Liver (tissue), 9 donors: Measurements from ENCODE around the gene PKNOX1. TPM values are rescaled to one million over a fixed set of nuclear protein-coding genes. Genes with fewer than 3 reads are reported as not detected.

Source experiments
- DNase-seq: peaks from one replicate; pipeline ENCODE4 v3.0.0-alpha.2; 2017; ENCODE audit warnings: low spot score
- H3K27ac ChIP-seq, 2 donors: one replicate each; pipeline ENCODE4 v1.7.0; 2013; ENCODE audit warnings: inconsistent platforms in 2 of 2, low read length in 2 of 2, control low read depth in 1 of 2, low read depth in 1 of 2, mild to moderate bottlenecking in 1 of 2
- H3K27me3 ChIP-seq, 4 donors: one replicate each; pipeline versions ENCODE4 v1.6.1 to v1.7.0; 2013; ENCODE audit warnings: low read length in 3 of 4, inconsistent platforms in 1 of 4, mild to moderate bottlenecking in 1 of 4, moderate library complexity in 1 of 4; ENCODE audit not compliant: control insufficient read depth in 4 of 4, insufficient read depth in 4 of 4
- H3K36me3 ChIP-seq, 4 donors: one replicate each; pipeline versions ENCODE4 v1.6.1 to v1.7.0; 2013; ENCODE audit warnings: low read length in 3 of 4, mild to moderate bottlenecking in 3 of 4, low read depth in 1 of 4, moderate library complexity in 1 of 4; ENCODE audit not compliant: control insufficient read depth in 4 of 4, insufficient read depth in 3 of 4
- H3K4me1 ChIP-seq, 4 donors: one replicate each; pipeline versions ENCODE4 v1.6.1 to v1.7.0; 2013; ENCODE audit warnings: low read length in 3 of 4, mild to moderate bottlenecking in 3 of 4, moderate library complexity in 1 of 4; ENCODE audit not compliant: control insufficient read depth in 4 of 4, insufficient read depth in 4 of 4
- H3K4me3 ChIP-seq, 3 donors: one replicate each; pipeline versions ENCODE4 v1.6.1 to v1.7.0; 2013; ENCODE audit warnings: low read length in 3 of 3, control low read depth in 1 of 3, low read depth in 1 of 3, mild to moderate bottlenecking in 1 of 3
- H3K9ac ChIP-seq, 2 donors: one replicate each; pipeline ENCODE4 v1.7.0; 2013; ENCODE audit warnings: low read length in 2 of 2, mild to moderate bottlenecking in 2 of 2, moderate library complexity in 2 of 2, control low read depth in 1 of 2, low read depth in 1 of 2
- H3K9me3 ChIP-seq, 4 donors: one replicate each; pipeline versions ENCODE4 v1.6.1 to v1.7.0; 2013; ENCODE audit warnings: low read length in 3 of 4; ENCODE audit not compliant: control insufficient read depth in 4 of 4
- CTCF ChIP-seq: fragments of 150-350 bp; IDR thresholded peaks from 2 replicates; pipeline ENCODE4 v1.5.1; 2017; ENCODE audit warnings: improper control_type of control experiment, low read depth, low read length; ENCODE audit not compliant: missing input control
- EGR1 ChIP-seq, 2 donors: IDR thresholded peaks; 2 replicates each; pipeline ENCODE4 v1.6.1; 2016 to 2018; ENCODE audit warnings: antibody characterized with exemption in 2 of 2, low read depth in 2 of 2
- HNF4G ChIP-seq: IDR thresholded peaks from 2 replicates; pipeline ENCODE4 v1.6.1; 2016; ENCODE audit warnings: antibody characterized with exemption
- JUND ChIP-seq, 2 donors: IDR thresholded peaks; 2 replicates each; pipeline ENCODE4 v1.6.1; 2016; ENCODE audit warnings: antibody characterized with exemption in 2 of 2
- MAX ChIP-seq: IDR thresholded peaks from 2 replicates; pipeline ENCODE4 v1.6.1; 2016; ENCODE audit warnings: antibody characterized with exemption
- NR2F2 ChIP-seq: IDR thresholded peaks from 2 replicates; pipeline ENCODE4 v1.6.1; 2016; ENCODE audit warnings: antibody characterized with exemption
- RXRA ChIP-seq, 2 donors: IDR thresholded peaks; 2 replicates each; pipeline ENCODE4 v1.6.1; 2017 to 2018; ENCODE audit warnings: antibody characterized with exemption in 2 of 2, mild to moderate bottlenecking in 1 of 2
- SP1 ChIP-seq: IDR thresholded peaks from 2 replicates; pipeline ENCODE4 v1.6.1; 2018; ENCODE audit warnings: antibody characterized with exemption, mild to moderate bottlenecking
- TAF1 ChIP-seq: conservative IDR thresholded peaks from 2 replicates; pipeline ENCODE4 v1.6.1; 2016; ENCODE audit warnings: antibody characterized with exemption, mild to moderate bottlenecking
- YY1 ChIP-seq: IDR thresholded peaks from 2 replicates; pipeline ENCODE4 v1.6.1; 2016; ENCODE audit warnings: antibody characterized with exemption, mild to moderate bottlenecking
- ZBTB33 ChIP-seq: IDR thresholded peaks from 2 replicates; pipeline ENCODE4 v1.6.1; 2016; ENCODE audit warnings: antibody characterized with exemption
- WGBS: extraction: QIAGEN DNeasy Blood & Tissue Kit; methylation state at CpG from one replicate; pipeline ENCODE4 v1.1.7; 2013; 5-methylcytosine and 5-hydroxymethylcytosine counted together
- polyA plus RNA-seq, 2 donors: library from polyadenylated mRNA; stranded (reverse) in 1 of 2; unstranded in 1 of 2; fragments of 200-250 nt in 1 of 2; fragments of >200 nt in 1 of 2; fragmentation: Nextera tagmentation in 1 of 2; extraction: Ambion mirVana in 1 of 2; gene quantifications; one replicate each; pipeline versions ENCODE4 v1.2.1 to v1.2.3, GENCODE V29; 2013 to 2015
- total RNA-seq, 2 donors: library from RNA; depleted of rRNA; stranded (reverse); fragments of >200 nt; gene quantifications; one replicate each; pipeline ENCODE4 v1.2.3, GENCODE V29; 2014
- donor health status: healthy.
- donor health status: healthy.
- donor health status: healthy.
- donor health status: healthy.
- donor health status: healthy.

The PKNOX1 gene
- total and polyA plus RNA-seq, 4 donors: 2.8 to 10.3 (median 8.0) TPM

GRCh38 chr21:42974832-42975820 lies 764 bp downstream of the PKNOX1 start:
- Histone ChIP-seq H3K9ac (peak overlapping the region; percentile 73 to 98), H3K27ac (peak overlapping the region; percentile 89 to 97), H3K4me3 (peak overlapping the region; percentile 60 to 79 (median 75)), H3K9me3 (no peaks in the 10 kb centered on the region), H3K27me3 (no peaks in the 10 kb centered on the region), H3K36me3 (peaks cover 0 to 4% (median 0%) of the 10 kb centered on the region in 4 donors), H3K4me1 (peaks cover 5 to 20% (median 10%) of the 10 kb centered on the region in 4 donors)
- TF ChIP-seq EGR1 (IDR thresholded peaks at IDR 0.05; ENCODE audit: low read depth in 2 of 2) (peak in 1 of 2 donors; percentile 14), HNF4G (no peak), YY1 (peak; percentile 90), NR2F2 (no peak)
- peak; percentile 76 for DNase-seq
- WGBS: under 1% methylated on average over 125 of the region's 125 CpGs

- no peaks in the 10 kb centered on the region for H3K27me3 ChIP-seq
- peak overlapping the region; percentile 60 to 79 (median 75) for H3K4me3 ChIP-seq
- no peak for DNase-seq
- 41% methylated on average over 6 of the region's 6 CpGs for whole genome bisulfite sequencing
- H3K9me3 ChIP-seq: no peaks in the 10 kb centered on the region
- H3K9ac ChIP-seq: peak overlapping the region; percentile 73 to 98
- H3K27ac ChIP-seq: peak overlapping the region; percentile 89 to 97
- TF ChIP-seq ZBTB33 (no peak), SP1 (no peak), CTCF (no peak), TAF1 (no peak)
- H3K36me3 ChIP-seq: peaks cover 0 to 3% (median 0%) of the 10 kb centered on the region in 4 donors
- H3K4me1 ChIP-seq: peaks cover 5 to 20% (median 10%) of the 10 kb centered on the region in 4 donors
Observed at GRCh38 chr21:42975886-42976608, 1.7 kb downstream of the PKNOX1 start.

- H3K27ac ChIP-seq: no peak overlapping the region
- DNase-seq: no peak
- peaks cover 0 to 3% (median 0%) of the 10 kb centered on the region in 4 donors for H3K36me3 ChIP-seq
- H3K27me3 ChIP-seq: no peaks in the 10 kb centered on the region
- H3K9me3 ChIP-seq: no peaks in the 10 kb centered on the region
- H3K9ac ChIP-seq: no peak overlapping the region
- WGBS: 83% methylated on average over 10 of the region's 10 CpGs
- peaks cover 0 to 11% (median 7%) of the 10 kb centered on the region in 4 donors for H3K4me1 ChIP-seq
- H3K4me3 ChIP-seq: no peak overlapping the region
- TF ChIP-seq NR2F2: no peak
- TF ChIP-seq YY1: no peak
- TF ChIP-seq TAF1: no peak
- TF ChIP-seq RXRA (IDR thresholded peaks at IDR 0.05): no peak
- no peak for TF ChIP-seq CTCF
- TF ChIP-seq JUND (IDR thresholded peaks at IDR 0.05): no peak
- no peak for TF ChIP-seq MAX
- no peak for TF ChIP-seq HNF4G
Observed at GRCh38 chr21:42980312-42981213, 6.2 kb downstream of the PKNOX1 start.
